GM12878 (cell line): Measurements from ENCODE around the gene INSRR.

Experiments used
- BHLHE40 ChIP-seq, 2 experiments: fragments of 450-650 bp in 1 of 2; IDR thresholded peaks; 2 replicates each; pipeline ENCODE4 v1.6.1; 2011 to 2017; ENCODE audit warnings: low read depth in 2 of 2, borderline replicate concordance in 1 of 2, improper control_type of control experiment in 1 of 2, low read length in 1 of 2, mild to moderate bottlenecking in 1 of 2
- NBN ChIP-seq: fragments of 450-650 bp; IDR thresholded peaks from 2 replicates; pipeline ENCODE4 v1.6.1; 2016
- POLR2AphosphoS5 ChIP-seq: IDR thresholded peaks from 2 replicates; pipeline ENCODE4 v1.6.1; 2011; ENCODE audit warnings: mild to moderate bottlenecking, low read length, inconsistent platforms
- TF ChIP-seq, protein P1 (sequence below): fragments of 450-650 bp; IDR thresholded peaks from 2 replicates; pipeline ENCODE4 v1.6.1; 2017; ENCODE audit warnings: mild to moderate bottlenecking, moderate library complexity
- TF ChIP-seq, protein P2 (sequence below), 3 experiments: IDR thresholded peaks in 2 of 3; conservative IDR thresholded peaks in 1 of 3; 2 replicates each; pipeline ENCODE4 v1.5.1; 2011; ENCODE audit warnings: low read depth in 3 of 3, low read length in 3 of 3, mild to moderate bottlenecking in 3 of 3, control low read depth in 2 of 3, moderate library complexity in 2 of 3, inconsistent platforms in 1 of 3, mixed read lengths in 1 of 3; ENCODE audit not compliant: control insufficient read depth in 2 of 3, insufficient read depth in 1 of 3; ENCODE audit errors: extremely low read depth in 1 of 3

DNA sequence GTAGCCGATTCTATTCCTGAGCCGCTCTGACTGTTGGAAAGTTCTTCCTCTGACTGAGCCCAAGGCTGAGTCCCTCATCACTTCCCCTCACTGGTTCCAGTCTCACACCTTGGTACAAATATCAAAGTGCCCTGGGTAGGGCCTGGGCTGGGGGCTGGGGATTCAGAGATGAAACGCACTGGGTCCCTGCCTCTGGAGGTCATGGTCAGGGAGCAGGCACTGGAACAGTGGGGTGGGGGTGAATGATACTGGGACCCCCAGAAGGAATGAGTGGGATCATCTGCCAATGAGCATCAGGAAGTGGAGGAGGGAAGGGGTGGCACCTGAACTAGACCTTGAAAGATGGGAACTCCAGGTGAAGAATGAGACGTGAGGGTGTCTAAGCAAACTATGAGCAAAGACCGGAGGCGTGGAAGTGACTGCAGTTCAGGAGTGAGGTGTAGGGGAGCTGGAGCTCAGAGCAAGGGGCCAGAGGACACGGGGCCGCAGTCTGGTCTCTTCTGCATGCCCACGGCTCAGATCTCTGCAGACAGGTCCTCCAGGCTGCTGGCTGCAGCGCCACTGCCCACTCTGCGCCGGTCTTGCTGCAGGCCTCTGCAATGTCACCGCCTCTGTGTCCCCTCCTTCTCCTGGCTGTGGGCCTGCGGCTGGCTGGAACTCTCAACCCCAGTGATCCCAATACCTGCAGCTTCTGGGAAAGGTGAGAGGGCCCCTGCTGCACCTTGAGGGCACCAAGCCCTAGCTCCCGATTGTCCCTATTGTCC lies 44.6 kb upstream of the INSRR start:
- TF ChIP-seq POLR2AphosphoS5 (no peak), BHLHE40 (IDR thresholded peaks at IDR 0.05; ENCODE audit: borderline replicate concordance in 1 of 2, low read depth in 2 of 2, low read length in 1 of 2) (no peak), NBN (no peak)
- TF ChIP-seq, protein P1, sequence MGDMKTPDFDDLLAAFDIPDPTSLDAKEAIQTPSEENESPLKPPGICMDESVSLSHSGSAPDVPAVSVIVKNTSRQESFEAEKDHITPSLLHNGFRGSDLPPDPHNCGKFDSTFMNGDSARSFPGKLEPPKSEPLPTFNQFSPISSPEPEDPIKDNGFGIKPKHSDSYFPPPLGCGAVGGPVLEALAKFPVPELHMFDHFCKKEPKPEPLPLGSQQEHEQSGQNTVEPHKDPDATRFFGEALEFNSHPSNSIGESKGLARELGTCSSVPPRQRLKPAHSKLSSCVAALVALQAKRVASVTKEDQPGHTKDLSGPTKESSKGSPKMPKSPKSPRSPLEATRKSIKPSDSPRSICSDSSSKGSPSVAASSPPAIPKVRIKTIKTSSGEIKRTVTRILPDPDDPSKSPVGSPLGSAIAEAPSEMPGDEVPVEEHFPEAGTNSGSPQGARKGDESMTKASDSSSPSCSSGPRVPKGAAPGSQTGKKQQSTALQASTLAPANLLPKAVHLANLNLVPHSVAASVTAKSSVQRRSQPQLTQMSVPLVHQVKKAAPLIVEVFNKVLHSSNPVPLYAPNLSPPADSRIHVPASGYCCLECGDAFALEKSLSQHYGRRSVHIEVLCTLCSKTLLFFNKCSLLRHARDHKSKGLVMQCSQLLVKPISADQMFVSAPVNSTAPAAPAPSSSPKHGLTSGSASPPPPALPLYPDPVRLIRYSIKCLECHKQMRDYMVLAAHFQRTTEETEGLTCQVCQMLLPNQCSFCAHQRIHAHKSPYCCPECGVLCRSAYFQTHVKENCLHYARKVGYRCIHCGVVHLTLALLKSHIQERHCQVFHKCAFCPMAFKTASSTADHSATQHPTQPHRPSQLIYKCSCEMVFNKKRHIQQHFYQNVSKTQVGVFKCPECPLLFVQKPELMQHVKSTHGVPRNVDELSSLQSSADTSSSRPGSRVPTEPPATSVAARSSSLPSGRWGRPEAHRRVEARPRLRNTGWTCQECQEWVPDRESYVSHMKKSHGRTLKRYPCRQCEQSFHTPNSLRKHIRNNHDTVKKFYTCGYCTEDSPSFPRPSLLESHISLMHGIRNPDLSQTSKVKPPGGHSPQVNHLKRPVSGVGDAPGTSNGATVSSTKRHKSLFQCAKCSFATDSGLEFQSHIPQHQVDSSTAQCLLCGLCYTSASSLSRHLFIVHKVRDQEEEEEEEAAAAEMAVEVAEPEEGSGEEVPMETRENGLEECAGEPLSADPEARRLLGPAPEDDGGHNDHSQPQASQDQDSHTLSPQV = no peak
- TF ChIP-seq, protein P2, sequence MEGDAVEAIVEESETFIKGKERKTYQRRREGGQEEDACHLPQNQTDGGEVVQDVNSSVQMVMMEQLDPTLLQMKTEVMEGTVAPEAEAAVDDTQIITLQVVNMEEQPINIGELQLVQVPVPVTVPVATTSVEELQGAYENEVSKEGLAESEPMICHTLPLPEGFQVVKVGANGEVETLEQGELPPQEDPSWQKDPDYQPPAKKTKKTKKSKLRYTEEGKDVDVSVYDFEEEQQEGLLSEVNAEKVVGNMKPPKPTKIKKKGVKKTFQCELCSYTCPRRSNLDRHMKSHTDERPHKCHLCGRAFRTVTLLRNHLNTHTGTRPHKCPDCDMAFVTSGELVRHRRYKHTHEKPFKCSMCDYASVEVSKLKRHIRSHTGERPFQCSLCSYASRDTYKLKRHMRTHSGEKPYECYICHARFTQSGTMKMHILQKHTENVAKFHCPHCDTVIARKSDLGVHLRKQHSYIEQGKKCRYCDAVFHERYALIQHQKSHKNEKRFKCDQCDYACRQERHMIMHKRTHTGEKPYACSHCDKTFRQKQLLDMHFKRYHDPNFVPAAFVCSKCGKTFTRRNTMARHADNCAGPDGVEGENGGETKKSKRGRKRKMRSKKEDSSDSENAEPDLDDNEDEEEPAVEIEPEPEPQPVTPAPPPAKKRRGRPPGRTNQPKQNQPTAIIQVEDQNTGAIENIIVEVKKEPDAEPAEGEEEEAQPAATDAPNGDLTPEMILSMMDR (IDR thresholded peaks at IDR 0.05 in 2 of 3, conservative IDR thresholded peaks at IDR 0.05 in 1 of 3; ENCODE audit: control insufficient read depth in 2 of 3, extremely low read depth in 1 of 3, insufficient read depth in 1 of 3, low read depth in 3 of 3, low read length in 3 of 3) = no peak
